A549 treated with GW870086 at 1 μM for 4 hours (cell line): ENCODE measurements around the gene PANX2. TPM values are rescaled to one million over a fixed set of nuclear protein-coding genes. Genes with fewer than 3 reads are reported as not detected.

Experiments
- total RNA-seq: library from RNA; stranded (reverse); fragments of 200-300 nt; extraction: Qiagen RNA extraction; gene quantifications from 5 replicates; pipeline ENCODE4 v1.2.3, GENCODE V29; 2022; ENCODE audit warnings: low read depth

The PANX2 gene
- total RNA-seq = 4.8 to 6.5 TPM (median 6.0 TPM) in 5 replicates

GRCh38 chr22:50170453-50171318, at the start of gene PANX2:
Gene PANX2 (plus strand): TSS chr22:50170731. CDS start chr22:50170731, 0 bp downstream.

GRCh38 chr22:50185375-50186087, 15.0 kb downstream of the PANX2 start, which contains the start of gene TRABD:
Gene TRABD (plus strand): TSS chr22:50185913. CDS start chr22:50193061, 7,148 bp downstream.

GRCh38 chr22:50200461-50201190, 30.1 kb downstream of the PANX2 start, which contains the start of gene SELENOO:
Gene SELENOO (plus strand): TSS chr22:50201011. CDS start chr22:50201037, 26 bp downstream.

Other genes with a start within 250 kb of the PANX2 start
- gene PIM3, start 210.0 kb upstream of the PANX2 start, total RNA-seq = 27.5 to 47.7 TPM (median 44.6 TPM) in 5 replicates
- gene IL17REL, start 158.0 kb upstream of the PANX2 start, total RNA-seq = 0.05 to 0.08 TPM in 2 of 5 replicates, not detected in the others
- gene TTLL8, start 112.4 kb upstream of the PANX2 start, total RNA-seq = not detected in 5 replicates
- gene MLC1, start 85.3 kb upstream of the PANX2 start, total RNA-seq = not detected in 5 replicates
- 0.07 TPM in 1 of 5 replicates, not detected in the others for gene MOV10L1, start 80.7 kb upstream of the PANX2 start, total RNA-seq
- gene TRABD, start 15.2 kb downstream of the PANX2 start, total RNA-seq = 25.7 to 38.6 TPM (median 35.2 TPM) in 5 replicates
- gene SELENOO, start 30.3 kb downstream of the PANX2 start, total RNA-seq = 14.9 to 19.5 TPM (median 17.9 TPM) in 5 replicates
- gene TUBGCP6, start 74.3 kb downstream of the PANX2 start, total RNA-seq = 6.9 to 10.3 TPM (median 10.3 TPM) in 5 replicates
- 8.0 to 14.0 TPM (median 11.7 TPM) in 5 replicates for gene HDAC10, start 80.5 kb downstream of the PANX2 start, total RNA-seq
- 17.4 to 24.3 TPM (median 23.8 TPM) in 5 replicates for gene MAPK12, start 91.0 kb downstream of the PANX2 start, total RNA-seq
- 5.2 to 7.6 TPM (median 6.5 TPM) in 5 replicates for gene MAPK11, start 99.6 kb downstream of the PANX2 start, total RNA-seq
- 87.3 to 113 TPM (median 112 TPM) in 5 replicates for gene PLXNB2, start 136.9 kb downstream of the PANX2 start, total RNA-seq
- 2.1 to 3.8 TPM (median 3.2 TPM) in 5 replicates for gene DENND6B, start 156.3 kb downstream of the PANX2 start, total RNA-seq
- gene PPP6R2, start 172.6 kb downstream of the PANX2 start, total RNA-seq = 10.3 to 13.6 TPM (median 13.2 TPM) in 5 replicates